ENCODE data around the gene RADIL. TPM values are rescaled to one million over a fixed set of nuclear protein-coding genes. Genes with fewer than 3 reads are reported as not detected.

The RADIL gene
- total RNA-seq, 1 donor from 2014 or later: 2.4 TPM

DNA sequence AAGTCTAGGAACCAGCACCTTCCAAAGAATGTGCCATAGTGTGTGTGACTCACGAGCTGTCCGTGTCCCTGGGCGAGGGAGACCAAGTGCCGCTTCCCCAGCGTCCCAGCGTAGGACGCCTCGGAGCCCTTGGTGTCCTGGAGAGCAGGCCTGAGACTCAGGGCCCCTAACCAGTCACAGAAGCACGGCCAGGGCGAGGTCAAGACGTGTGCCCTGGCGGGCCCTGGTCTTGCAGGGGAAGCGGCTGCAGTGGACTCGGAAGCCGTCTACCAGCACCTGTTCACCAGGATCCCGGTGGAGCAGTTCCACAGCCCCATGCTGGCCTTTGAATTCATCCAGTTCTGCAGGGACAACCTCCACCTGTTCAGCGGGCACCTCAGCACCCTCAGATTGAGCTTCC lies 97.5 kb downstream of the RADIL start:
- no peaks in the 10 kb centered on the region for H3K9me3 Mint-ChIP-seq (ENCODE audit: unreplicated experiment)
- DNase-seq (ENCODE audit: low spot score): no peak
- peaks cover 20% of the 10 kb centered on the region for H3K36me3 Mint-ChIP-seq (ENCODE audit: low read depth, unreplicated experiment)
- no peak overlapping the region for H3K27ac Mint-ChIP-seq (ENCODE audit: unreplicated experiment)
- H3K4me1 Mint-ChIP-seq (ENCODE audit: unreplicated experiment): no peaks in the 10 kb centered on the region
- peaks cover 8% of the 10 kb centered on the region for H3K27me3 Mint-ChIP-seq (ENCODE audit: unreplicated experiment)
- TF ChIP-seq CTCF (IDR thresholded peaks at IDR 0.05; ENCODE audit: unreplicated experiment): no peak
- H3K4me3 Mint-ChIP-seq (ENCODE audit: unreplicated experiment): peak overlapping the region; percentile 62

DNA sequence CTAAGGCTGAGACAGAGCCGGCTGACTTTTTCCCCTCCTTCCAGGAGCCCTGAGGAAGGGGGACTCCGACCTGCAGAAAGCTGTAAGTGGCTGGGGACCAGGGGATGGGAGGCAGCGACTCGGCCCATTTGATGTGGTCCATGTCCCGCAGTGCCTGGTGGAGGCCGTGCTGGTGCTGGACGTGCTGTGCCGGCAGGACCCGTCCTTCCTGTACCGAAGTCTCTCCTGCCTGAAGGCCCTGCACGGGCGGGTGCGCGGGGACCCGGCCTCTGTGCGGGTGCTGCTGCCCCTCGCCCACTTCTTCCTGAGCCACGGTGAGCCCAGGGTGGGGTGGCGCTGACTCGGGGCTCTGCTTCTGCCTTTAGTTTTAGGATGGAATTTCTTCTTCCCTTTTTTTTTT lies 98.1 kb downstream of the RADIL start:
- DNase-seq (ENCODE audit: low spot score): no peak
- Mint-ChIP-seq H3K36me3 (ENCODE audit: low read depth, unreplicated experiment) (peaks cover 25% of the 10 kb centered on the region), H3K9me3 (ENCODE audit: unreplicated experiment) (no peaks in the 10 kb centered on the region), H3K27me3 (ENCODE audit: unreplicated experiment) (peaks cover 8% of the 10 kb centered on the region), H3K27ac (ENCODE audit: unreplicated experiment) (no peak overlapping the region), H3K4me3 (ENCODE audit: unreplicated experiment) (no peak overlapping the region), H3K4me1 (ENCODE audit: unreplicated experiment) (no peaks in the 10 kb centered on the region)
- no peak for TF ChIP-seq CTCF (IDR thresholded peaks at IDR 0.05; ENCODE audit: unreplicated experiment)

- H3K27ac Mint-ChIP-seq (ENCODE audit: unreplicated experiment): no peak overlapping the region
- H3K36me3 Mint-ChIP-seq (ENCODE audit: low read depth, unreplicated experiment): peaks cover 25% of the 10 kb centered on the region
- DNase-seq (ENCODE audit: low spot score): no peak
- no peak overlapping the region for H3K4me3 Mint-ChIP-seq (ENCODE audit: unreplicated experiment)
- H3K4me1 Mint-ChIP-seq (ENCODE audit: unreplicated experiment): no peaks in the 10 kb centered on the region
- no peaks in the 10 kb centered on the region for H3K9me3 Mint-ChIP-seq (ENCODE audit: unreplicated experiment)
- TF ChIP-seq CTCF (IDR thresholded peaks at IDR 0.05; ENCODE audit: unreplicated experiment): no peak
- peaks cover 8% of the 10 kb centered on the region for H3K27me3 Mint-ChIP-seq (ENCODE audit: unreplicated experiment)
These were observed 98.7 kb downstream of the RADIL start for GRCh38 chr7:4784799-4785198.

DNA sequence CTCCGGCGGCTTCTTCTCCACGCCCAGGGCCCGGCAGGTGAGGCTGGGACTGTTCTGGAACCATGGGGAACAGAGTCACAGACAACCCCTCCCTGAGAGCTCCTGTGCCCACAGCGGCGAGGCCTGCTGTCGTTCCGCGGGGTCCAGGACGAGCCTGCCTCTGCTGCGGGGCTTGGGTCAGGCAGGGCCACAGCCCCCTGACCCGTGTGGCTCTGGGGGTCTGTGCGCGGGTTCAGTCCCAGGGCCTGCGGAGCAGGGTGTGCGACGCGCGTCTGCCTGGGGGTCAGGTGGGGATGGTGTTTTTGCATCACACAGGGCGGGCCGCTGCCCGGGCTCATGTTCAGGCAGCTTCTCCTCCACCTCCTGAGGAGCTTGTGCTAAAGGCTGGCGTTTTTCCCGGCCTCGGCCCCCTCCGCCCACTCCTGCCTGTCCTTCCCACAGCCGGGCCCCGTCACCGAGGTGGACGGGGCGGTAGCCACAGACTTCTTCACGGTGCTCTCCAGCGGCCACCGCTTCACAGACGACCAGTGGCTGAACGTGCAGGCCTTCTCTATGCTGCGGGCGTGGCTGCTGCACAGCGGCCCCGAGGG lies 99.7 kb downstream of the RADIL start:
- TF ChIP-seq CTCF (IDR thresholded peaks at IDR 0.05; ENCODE audit: unreplicated experiment): no peak
- no peaks in the 10 kb centered on the region for H3K4me1 Mint-ChIP-seq (ENCODE audit: unreplicated experiment)
- peaks cover 8% of the 10 kb centered on the region for H3K27me3 Mint-ChIP-seq (ENCODE audit: unreplicated experiment)
- H3K36me3 Mint-ChIP-seq (ENCODE audit: low read depth, unreplicated experiment): peaks cover 25% of the 10 kb centered on the region
- H3K27ac Mint-ChIP-seq (ENCODE audit: unreplicated experiment): no peak overlapping the region
- H3K4me3 Mint-ChIP-seq (ENCODE audit: unreplicated experiment): no peak overlapping the region
- DNase-seq (ENCODE audit: low spot score): no peak
- no peaks in the 10 kb centered on the region for H3K9me3 Mint-ChIP-seq (ENCODE audit: unreplicated experiment)

GRCh38 chr7:4783292-4783652 lies 100.2 kb downstream of the RADIL start:
- H3K4me3 Mint-ChIP-seq (ENCODE audit: unreplicated experiment): no peak overlapping the region
- no peak for TF ChIP-seq CTCF (IDR thresholded peaks at IDR 0.05; ENCODE audit: unreplicated experiment)
- H3K9me3 Mint-ChIP-seq (ENCODE audit: unreplicated experiment): no peaks in the 10 kb centered on the region
- no peak overlapping the region for H3K27ac Mint-ChIP-seq (ENCODE audit: unreplicated experiment)
- no peak for DNase-seq (ENCODE audit: low spot score)
- peaks cover 10% of the 10 kb centered on the region for H3K27me3 Mint-ChIP-seq (ENCODE audit: unreplicated experiment)
- peaks cover 2% of the 10 kb centered on the region for H3K4me1 Mint-ChIP-seq (ENCODE audit: unreplicated experiment)
- H3K36me3 Mint-ChIP-seq (ENCODE audit: low read depth, unreplicated experiment): peaks cover 25% of the 10 kb centered on the region
